Stimulated activated CD8-positive, alpha-beta memory T cell treated with anti-CD3 and anti-CD28 coated beads, Interleukin-7, amount 100 ng/mL, for 1 hour (primary cell): Measurements from ENCODE around the gene HIVEP1.
A peak's percentile ranks its signal among the peaks of the same experiment; 100 is the strongest.

Experiments
- DNase-seq, 2 donors: peaks; one replicate each; pipeline ENCODE4 v3.0.0-alpha.2; 2020; ENCODE audit warnings: low read depth in 2 of 2

Gene HIVEP1

DNA sequence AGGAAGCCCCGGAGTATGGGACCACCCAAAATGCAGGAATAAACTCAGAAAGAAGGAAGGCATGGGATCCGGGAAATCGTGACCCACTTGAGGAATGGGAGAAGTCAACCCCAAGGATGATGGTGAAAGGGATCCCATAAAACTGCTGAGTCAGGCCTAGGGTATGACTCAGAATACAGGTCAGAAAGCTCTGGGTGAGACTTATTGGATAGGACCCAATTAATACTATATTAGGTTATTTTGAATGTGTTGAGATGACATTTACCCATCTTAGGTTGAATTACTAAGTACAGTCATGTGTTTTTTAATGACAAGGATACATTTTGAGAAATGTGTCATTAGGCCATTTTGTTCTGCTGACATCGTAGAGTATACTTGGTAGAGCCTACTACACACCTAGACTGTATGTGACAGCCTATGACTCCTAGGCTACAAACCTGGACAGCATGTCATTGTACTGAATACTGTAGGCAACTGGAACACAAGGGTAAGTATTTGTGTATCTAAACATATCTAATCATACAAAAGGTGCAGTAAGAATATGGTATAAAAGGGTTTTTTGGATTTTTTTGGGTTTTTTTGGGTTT is 17.1 kb upstream of the HIVEP1 start:
- no peak for DNase-seq

GRCh38 chr6:11996751-11997150 is 15.4 kb upstream of the HIVEP1 start:
- no peak for DNase-seq

- no peak for DNase-seq
These were observed 12.9 kb upstream of the HIVEP1 start for GRCh38 chr6:11999246-11999645.

DNA sequence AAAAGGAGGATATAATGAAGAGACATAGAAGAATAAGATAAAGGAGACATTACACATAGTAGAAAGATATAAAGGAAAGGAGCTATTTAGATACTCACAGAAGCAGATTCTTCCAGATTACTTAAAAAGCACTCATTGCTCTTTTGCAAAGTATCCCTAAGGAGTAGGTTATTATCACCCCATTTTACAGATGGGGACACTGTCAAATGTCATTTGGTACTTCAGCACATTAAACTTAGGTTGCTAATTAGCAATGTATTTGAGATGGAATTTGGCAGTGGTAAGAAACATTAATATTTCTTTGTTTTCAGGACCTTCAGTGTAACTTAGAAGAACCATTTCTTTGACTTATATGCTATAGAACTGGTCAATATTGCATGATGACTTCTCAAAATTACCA is 11.9 kb upstream of the HIVEP1 start:
- DNase-seq: no peak

GRCh38 chr6:12001004-12001705 is 11.0 kb upstream of the HIVEP1 start:
- DNase-seq: no peak

DNA sequence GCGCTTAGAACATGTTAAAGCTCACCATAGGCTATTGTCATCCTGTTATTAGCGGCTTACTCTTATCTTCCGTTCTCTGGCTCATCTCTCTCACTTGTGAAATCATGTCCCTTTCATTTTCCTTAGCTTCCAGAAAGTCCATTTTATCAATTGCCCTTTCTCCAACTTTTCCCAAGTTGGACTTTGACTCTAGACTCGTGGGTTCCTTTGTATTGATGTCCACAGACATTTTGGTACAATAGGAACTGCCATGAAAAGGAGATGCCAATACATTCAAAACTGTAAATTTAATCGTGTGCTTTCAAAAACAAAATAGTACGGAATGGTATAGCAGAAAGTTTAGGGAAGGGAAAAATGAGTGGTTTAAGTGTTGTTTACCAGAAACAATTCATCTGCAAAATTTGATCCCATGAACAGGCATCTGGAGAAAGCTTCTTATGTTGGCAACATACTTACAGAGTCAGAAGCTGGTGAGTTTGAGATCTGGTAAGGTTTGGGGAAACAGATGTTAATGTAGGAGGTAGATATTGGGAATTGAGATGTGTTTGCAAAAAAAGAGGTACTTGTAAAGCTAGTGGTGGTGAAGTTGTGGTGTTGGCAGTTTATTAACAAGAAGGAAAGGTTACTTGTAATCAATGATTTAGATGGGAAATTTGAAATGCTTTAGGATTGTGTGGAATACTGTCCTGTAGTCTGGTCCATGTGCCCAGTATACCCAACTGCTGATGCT is 10.2 kb upstream of the HIVEP1 start:
- no peak for DNase-seq

DNA sequence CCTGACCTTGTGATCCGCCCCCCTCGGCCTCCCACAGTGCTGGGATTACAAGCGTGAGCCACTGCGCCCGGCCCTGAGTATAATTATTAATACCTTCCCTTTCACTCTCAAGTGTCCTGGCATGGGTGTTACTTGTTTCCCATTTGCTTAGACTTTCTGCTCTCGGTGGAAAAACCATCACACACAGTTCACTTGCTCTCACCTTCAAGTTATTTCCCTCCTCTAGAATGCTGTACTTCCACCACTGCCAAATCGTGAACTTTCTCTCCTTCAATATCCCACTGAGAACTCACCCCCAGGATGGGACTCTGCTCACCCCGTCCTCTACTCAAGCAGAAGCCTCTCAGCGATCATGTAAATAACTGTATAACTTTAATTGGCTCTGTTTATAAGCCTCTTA is 4.6 kb upstream of the HIVEP1 start:
- DNase-seq: no peak

GRCh38 chr6:12007887-12008286 is 4.2 kb upstream of the HIVEP1 start:
- DNase-seq: no peak

DNA sequence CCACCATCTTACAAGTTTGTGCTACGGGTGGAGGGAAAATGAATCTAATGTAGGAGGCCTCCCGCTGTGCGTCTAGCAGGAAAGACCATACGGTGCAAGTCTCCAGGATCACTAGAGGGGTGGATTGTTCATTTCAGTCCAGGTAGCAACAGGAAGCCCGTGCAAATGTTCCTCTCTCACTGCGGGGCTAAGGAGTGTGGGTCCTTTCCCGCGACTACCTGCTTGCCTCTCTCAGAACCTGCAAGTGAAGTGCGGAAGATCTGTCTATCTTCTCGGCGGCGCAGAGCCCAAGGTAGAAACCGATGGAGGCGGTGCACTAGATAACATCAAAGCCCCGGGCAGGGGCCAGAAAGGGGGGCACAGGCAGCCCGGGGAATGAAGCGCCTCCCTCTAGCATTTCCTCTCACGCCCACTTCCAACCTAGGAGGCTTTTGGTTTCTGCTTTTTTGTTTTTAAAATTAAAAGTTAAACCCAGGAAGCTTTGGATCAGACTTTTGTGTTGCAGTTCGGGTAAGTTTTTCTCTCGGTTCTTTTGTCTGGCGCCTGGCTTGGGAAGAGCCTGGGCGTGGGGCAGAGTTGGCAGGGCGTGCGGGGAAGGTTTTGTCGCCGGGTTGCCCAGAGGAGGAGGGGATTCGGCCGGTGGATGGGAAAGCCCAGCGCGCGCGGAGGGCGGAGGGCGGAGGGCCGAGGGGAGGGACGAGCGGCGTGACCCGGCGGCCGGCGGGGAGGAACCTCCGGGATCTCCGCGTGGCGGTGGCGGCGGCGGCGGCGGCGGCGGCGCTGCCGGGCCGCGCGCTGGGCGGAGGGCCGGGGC is 3.5 kb upstream of the HIVEP1 start:
- DNase-seq: peak; percentile 58 to 68

- DNase-seq: no peak
These were observed 2.9 kb upstream of the HIVEP1 start for GRCh38 chr6:12009180-12009685.

DNA sequence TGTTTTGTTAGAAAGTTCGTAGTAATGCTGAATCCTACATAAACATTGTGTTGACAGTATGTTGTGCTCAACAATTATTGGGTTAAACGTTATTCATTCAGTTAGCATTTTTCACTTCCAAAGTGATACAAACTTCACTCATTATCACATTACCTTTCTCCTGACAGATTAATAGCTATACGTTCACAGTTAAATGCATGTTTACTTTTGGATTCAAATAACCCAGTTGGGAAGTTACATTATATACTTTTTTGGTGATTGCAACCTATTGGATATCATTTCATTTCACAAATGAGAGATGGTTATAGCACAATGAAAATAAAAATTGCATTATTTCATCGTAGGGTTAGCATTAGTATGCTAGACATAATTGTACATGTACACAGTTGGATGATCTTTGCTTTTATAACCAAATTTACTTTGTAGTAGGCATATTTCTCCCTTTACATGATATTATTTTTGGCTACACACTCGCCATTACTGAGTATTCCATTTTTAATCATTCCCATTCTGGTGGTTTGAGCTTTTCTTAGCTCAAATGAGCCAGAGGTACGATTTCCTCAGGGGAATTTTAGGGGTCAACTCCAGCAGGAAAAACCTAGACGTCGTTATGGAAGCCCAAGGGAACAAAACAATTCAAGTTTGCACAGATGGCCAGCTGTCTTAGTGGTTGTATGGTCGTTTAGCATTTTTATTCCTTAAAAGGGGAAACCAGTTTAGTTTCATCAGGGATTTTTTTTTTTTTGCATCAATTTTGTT is 2.1 kb upstream of the HIVEP1 start:
- DNase-seq: no peak

DNA sequence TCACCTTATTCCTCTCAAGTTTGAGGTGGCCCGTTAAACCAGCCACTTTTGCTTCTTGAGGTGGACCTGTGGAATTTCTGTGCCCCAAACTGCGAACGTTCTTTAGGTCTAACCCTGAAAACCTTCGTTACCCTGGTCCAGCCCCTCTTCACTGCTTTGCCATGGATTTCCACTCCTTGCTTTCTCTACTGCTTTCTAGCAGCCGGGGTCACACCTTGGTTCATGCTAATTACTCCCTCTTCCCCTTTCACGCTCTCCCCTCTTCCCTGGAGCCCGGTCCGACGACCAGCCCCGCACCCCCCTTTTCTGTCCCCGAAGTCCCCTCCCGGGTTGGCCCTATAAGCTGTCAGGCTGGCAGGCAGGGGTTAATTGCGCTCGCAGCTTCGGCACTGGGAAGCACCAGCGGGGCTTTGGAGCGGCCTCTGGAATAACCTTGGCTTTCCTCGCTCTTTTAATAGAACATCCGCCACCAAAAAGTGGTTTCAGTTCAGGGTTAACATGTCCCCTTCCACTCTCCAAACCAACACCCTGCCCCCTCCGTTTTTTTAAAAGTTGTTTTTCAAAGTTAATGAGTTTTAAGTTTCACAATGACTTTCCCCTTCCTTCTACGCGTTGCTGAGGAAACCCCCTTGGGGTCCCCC is 1.4 kb upstream of the HIVEP1 start:
- DNase-seq: peak in 1 of 2 donors; percentile 19

- DNase-seq: peak; percentile 89 to 92
These were observed 655 bp upstream of the HIVEP1 start for GRCh38 chr6:12011276-12012037.

DNA sequence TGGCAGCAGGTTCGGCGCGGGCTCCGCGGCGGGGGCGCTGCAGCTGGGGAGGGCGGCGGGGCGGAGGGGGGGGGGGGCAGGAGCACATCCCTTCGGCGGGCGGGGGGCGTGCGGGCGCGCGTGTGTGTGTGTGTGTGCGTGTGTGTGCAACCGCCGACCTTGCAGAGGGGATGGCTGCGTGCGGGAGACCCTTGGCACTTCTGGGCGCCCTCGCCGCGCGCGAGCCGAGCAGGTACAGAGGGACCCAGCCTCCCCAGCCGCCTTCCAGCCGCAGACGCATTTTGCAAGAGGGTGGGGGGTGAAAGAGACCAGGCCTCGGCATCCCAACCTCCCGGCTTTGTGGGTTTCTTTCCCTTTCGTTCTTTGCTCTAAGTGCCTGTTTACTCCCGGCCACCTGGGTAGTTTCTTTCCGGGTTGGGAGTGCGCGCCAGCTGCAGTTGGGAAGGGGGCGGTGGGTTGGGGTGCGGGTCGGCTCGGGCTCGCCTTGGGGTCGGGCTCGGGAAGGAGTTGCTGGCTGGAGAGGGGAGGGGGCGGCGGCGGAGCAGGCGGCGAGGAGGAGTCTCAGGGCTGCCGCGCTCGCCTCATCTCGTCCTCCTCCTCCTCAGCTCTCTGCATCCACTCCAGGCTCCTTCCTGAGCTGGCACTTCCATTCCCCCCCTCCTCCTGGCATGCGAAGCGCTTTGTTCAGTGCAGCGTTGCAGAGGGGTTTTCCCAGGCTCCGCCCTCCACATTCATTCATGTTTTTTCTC is 620 bp downstream of the HIVEP1 start:
- peak in 1 of 2 donors; percentile 49 for DNase-seq

- DNase-seq: no peak
These were observed 1.2 kb downstream of the HIVEP1 start for GRCh38 chr6:12013307-12013719.

GRCh38 chr6:12014027-12014872 is 2.1 kb downstream of the HIVEP1 start:
- DNase-seq: no peak

GRCh38 chr6:12014873-12015149 is 2.7 kb downstream of the HIVEP1 start:
- DNase-seq: no peak

DNA sequence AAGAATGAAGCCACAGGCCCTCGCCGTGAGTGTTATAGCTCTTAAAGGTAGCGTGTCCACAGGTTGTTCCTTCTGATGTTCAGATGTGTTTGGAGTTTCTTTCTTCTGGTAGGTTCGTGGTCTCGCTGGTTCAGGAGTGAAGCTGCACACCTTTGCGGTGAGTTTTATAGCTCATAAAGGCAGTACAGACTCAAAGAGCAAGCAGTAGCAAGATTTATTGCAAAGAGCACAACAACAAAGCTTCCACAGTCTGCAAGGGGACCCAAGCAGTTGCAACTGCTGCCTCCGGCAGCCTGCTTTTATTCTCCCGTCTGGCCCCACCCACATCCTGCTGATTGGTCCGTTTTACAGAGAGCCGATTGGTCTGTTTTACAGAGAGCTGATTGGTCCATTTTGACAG is 5.2 kb downstream of the HIVEP1 start:
- no peak for DNase-seq
